NCI-H128 (cell line): ENCODE measurements around the gene PTPRA.

ENCODE experiments used
- DNase-seq: peaks from one replicate; lab custom pipeline; 2025; ENCODE audit not compliant: unreplicated experiment; lab: John Stamatoyannopoulos, UW

The PTPRA gene

DNA sequence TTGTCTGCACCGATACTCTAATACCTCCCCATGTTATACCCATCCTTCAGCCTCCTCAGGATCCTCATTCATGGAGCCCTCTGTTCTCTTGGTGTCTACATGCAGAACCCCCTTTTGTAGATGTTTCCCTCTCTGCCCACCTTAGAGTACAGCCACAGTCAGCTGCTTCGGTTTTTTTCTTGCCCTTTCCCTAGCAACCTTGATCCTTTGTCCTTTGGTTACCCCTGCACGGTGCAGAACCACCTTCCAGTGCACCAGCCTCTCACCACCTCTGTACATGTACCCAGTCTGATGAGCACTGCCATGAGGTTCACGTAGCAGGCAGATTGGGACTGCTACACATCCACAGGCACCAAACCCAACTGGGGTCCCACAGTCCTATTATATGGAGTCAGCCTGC, 25.5 kb upstream of the PTPRA start:
- no peak for DNase-seq

GRCh38 chr20:2849529-2849928, 23.8 kb upstream of the PTPRA start:
- no peak for DNase-seq

GRCh38 chr20:2851086-2851485, 22.2 kb upstream of the PTPRA start:
- no peak for DNase-seq

DNA sequence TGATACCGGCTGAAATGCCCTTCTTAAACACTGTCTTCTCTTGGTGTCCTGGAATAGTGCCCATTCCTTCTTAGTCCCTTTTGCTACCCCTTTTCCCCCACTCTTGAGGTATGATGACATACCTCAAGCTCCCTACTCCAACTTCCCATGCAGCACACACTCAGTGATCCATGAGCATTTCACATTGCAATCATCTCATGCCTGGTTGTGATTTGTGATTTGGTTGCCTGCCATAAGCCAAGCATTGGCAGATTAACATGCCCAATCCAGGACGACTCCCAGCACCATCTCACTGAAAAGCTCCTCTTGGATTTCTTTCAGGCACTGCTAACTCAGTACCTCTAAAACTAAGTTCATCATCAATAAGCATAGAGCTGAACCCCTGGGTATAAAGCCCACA, 14.7 kb upstream of the PTPRA start:
- no peak for DNase-seq

DNA sequence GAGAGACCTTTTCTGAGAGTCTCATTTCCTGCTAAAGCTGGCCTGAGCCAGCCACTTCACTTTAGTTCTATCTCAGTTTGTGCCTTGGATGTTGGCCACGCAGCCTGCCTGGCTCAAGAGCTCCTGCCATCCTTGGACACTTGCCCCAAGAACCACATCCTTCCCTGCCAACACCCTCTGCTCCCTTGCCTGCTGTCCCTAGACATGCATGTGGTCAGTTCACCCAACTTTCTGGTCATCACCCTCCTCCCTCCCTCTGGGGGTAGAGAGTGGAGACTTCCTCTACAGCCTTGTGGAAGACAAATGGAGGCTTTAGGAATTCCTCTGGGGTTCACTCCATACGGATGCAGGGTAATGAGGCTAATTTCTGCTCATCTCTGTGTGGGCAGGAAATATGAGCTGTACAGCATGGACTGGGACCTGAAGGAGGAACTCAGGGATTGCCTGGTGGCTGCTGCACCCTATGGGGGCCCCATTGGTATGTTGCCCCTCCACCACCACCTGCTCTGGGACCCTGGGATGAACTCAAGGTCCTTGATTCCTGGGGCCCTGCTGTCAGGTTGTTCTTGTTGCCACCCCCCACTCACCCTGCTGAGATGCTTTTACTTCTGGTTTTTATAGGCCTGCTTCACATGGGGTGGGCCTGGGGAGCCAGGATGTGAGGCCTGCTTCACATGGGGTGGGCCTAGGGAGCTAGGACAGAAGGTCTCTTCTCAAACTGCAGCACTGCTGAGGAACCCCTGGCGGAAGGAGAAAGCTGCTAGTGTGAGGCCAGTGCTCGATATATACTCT, 13.8 kb upstream of the PTPRA start:
- no peak for DNase-seq

- no peak for DNase-seq
Observed at GRCh38 chr20:2864626-2865025, 8.7 kb upstream of the PTPRA start.

DNA sequence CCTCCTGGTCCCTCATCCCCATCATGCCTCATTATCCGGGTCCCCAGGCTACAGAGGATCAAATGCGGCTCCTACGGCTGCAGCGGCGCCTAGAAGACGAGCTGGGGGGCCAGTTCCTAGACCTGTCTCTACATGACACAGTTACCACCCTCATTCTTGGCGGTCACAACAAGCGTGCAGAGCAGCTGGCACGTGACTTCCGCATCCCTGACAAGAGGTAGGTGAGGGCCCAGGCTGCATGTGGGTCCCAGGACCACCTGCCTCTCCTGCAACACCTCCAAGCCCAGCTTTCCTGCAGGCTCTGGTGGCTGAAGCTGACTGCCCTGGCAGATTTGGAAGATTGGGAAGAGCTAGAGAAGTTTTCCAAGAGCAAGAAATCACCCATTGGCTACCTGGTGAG, 8.2 kb upstream of the PTPRA start:
- DNase-seq, result no peak

DNA sequence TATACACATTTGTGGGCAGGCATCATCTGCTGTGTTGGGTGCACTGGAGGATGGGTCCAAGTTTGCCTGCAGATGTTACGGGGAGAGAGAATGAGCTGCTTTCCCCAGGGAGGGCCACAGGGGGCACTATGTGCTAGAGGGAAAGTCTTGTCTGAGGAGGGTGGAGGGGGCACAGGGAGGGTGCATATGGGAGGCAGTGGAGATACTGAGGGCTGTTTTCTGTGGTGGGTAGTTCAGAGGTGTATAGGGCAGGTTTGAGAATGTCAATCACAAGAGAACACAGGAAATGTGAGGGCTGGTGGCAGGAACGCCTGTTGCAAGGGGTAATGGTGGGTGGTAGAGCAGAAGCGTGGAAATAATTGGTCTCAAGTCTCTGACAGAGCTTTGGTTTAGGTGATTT, 7.7 kb upstream of the PTPRA start:
- no peak for DNase-seq

DNA sequence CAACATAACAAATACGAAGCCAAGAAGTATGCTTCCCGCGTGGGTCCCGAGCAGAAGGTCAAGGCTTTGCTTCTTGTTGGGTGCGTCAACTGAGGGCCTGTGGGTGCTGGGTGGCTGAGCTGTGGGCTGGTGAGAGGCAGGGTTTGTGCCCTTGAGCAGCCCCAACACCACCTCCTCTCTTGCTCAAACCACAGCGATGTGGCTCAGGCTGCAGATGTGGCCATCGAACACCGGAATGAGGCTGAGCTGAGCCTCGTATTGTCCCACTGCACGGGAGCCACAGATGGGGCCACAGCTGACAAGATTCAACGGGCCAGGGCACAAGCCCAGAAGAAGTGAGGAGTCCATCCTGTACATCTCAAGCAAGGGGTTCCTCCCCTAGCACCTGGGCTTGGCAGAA, 7.0 kb upstream of the PTPRA start:
- no peak for DNase-seq

GRCh38 chr20:2867081-2867864, 6.0 kb upstream of the PTPRA start:
- no peak for DNase-seq

DNA sequence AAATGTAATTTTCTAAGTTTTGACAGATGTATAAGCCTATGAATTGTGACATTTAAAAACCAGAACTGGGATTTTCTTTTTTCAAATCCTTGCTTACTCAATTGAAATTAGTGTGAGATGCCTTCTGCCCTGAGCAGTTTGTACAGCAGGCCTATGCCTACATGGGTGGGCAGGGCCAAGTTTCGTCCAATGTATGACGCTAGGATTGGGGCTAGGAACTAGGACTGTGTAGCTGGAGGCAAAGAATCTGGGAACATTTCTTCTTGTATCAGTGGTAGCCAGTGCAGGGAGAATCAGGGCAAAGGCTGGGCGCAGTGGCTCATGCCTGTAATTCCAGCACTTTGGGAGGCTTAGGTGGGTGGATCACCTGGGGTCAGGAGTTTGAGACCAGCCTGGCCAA, 3.9 kb upstream of the PTPRA start:
- no peak for DNase-seq

DNA sequence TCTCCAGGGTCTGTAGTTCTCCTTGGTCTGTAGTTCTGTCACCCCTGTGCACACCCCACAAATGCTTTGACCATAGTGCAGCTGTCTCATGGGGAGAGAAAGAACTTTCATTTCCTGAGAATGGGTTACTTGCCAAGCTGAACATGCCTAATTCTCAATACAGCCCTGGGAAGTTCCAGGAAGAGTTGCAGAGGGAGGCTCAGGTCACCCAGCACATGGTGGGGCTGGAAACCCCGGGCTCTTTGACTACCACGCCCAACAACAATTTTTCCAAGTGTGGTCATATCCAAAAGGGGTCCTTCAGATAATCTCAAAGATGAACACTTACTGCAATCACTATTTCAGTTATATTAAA, 2.2 kb upstream of the PTPRA start:
- no peak for DNase-seq

GRCh38 chr20:2871661-2872458, 1.4 kb upstream of the PTPRA start:
- DNase-seq, result no peak

- peak; percentile 35 for DNase-seq
Observed at GRCh38 chr20:2872459-2873009, 747 bp upstream of the PTPRA start.

DNA sequence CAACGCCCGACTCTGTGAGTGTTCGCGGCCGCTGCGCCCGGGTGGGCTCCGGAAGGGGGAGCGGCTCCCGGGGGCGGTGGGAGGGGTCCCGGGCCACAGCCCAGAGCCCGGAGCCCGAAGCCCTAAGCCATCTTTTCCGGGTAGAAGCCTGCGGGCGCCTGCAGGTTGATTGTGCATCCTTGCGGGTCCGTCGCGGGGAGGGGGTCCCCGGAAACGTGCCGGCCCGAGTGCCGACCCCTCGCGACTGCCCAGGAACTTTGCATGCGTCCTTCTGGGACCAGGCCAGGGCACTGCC, 413 bp downstream of the PTPRA start:
- DNase-seq, result no peak

DNA sequence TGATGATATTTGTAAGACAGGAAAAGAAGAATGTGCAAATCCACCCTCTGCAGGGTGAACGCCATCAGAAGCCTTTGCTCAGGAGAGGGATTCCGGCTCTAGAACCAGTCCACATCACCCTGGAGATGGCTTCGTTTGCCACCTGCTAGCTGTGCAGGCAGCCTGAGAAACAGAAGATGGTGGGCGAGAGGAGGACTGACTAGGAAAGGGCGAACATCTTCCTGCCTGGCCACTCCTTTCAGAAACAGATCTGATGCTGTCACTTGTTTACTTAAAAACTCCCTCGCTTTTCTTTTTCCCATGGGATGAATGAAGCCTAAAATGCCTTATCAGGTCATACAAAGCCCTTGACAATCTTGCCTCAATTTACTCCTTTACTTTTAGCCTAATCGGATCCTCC, 1.2 kb downstream of the PTPRA start:
- DNase-seq, result no peak

DNA sequence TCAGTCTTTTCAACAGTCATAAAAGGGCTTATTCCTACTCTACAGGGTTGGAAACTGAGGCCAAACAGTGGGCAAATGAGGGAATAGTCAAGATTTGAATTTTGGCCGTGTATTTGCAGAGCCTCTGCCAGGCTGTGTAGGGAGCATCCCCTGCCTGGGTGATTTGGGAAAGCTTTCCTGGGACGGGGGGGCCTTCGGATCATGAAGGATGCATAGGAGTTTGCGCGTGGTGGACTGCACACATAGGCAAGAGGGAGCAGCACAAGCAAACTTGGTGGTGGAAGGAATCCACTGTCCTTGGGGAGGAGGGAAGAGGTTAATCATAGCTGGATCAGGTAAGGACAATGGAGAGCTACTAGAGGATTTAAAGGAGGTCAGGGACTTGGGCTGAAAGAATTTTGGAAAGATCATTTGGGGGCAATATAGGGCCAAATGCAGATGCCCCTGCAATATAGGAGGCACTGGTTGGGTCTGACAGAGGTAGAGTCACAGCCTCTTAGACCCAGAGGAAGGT, 2.5 kb downstream of the PTPRA start:
- DNase-seq, result no peak

DNA sequence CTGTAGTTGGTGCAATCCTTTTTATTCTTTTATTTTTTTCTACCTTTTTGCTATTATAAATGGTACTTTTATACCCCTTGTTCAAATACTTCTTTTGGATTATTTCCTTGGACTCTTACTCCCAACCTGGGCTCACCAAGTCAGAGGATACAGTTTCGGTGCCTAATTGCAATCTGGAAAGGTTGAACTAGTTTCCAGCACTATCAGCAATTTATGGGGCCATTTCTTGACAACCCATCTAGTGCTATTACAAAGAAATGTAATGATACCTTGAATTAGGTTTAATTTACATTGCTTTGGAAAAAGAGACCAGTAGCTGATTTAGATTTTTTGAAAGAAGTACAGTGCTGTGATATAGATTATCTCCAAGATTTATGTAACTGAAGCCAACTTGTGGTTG, 5.2 kb downstream of the PTPRA start:
- DNase-seq, result no peak

DNA sequence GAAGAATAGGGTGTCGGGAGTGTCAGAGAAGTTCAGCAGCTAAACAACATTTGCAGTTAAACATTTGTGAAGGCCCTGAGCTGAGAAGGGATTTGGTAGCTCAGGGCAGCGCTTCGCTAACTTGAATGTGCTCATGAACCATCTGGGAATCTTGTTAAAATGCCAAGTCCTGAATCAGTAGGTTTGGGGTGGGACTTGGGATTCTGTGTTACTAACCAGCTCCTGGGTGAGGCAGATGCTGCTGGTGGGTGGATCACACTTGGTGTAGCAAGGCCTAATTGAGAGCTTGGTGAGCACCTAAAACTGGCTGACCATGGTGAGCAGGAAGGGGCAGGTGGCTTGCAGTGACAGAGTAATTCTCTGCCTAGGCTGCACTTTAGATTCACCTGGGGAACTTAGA, 5.9 kb downstream of the PTPRA start:
- DNase-seq, result no peak

DNA sequence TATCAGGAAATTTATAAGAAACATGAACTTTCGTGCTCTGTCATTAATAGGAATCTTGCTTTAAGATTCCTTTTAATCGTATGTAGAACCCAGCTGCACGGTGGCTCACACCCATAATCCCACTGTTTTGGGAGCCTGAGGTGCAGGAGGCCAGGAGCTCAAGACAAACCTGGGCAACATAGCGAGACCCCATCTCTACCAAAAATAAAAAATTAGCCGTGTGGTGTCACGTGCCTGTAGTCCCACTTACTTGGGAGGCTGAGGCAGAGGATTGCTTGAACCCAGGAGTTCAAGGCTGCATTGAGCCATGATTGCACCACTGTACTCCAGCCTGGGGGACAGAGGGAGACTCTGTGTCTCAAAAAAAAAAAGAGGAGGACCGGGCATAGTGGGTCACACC, 7.4 kb downstream of the PTPRA start:
- DNase-seq, result no peak
